Activated CD8-positive, alpha-beta T cell treated with anti-CD3 and anti-CD28 coated beads for 36 hours (primary cell): ENCODE data around the gene LAPTM5. TPM values are rescaled to one million over a fixed set of nuclear protein-coding genes. Genes with fewer than 3 reads are reported as not detected.

Experiments
- ATAC-seq: fragments of 200-7000 bp; cut with Tn5 transposase; one replicate; pipeline ENCODE4 v1.10.0; 2021; ENCODE audit warnings: mild to moderate bottlenecking, moderate library complexity
- CTCF ChIA-PET: fragments of 350-600 bp; sonication (Branson Sonifier 250); formaldehyde crosslinking; loops from one replicate; lab custom pipeline; 2021; ENCODE audit warnings: antibody characterized with exemption; lab: Charles Lee
- POLR2A ChIA-PET: fragments of 350-600 bp; sonication (Branson Sonifier 250); formaldehyde crosslinking; loops from one replicate; lab custom pipeline; 2021; ENCODE audit warnings: antibody characterized with exemption; lab: Charles Lee
- DNase-seq: peaks from one replicate; pipeline ENCODE4 v3.0.0-alpha.2; 2020
- H3K27ac Mint-ChIP-seq: one replicate; pipeline ENCODE4 v1.8.0; 2021; ENCODE audit warnings: mild to moderate bottlenecking, mixed read lengths
- H3K27me3 Mint-ChIP-seq: one replicate; pipeline ENCODE4 v1.8.0; 2021; ENCODE audit warnings: mixed read lengths
- H3K36me3 Mint-ChIP-seq: one replicate; pipeline ENCODE4 v1.8.0; 2021; ENCODE audit warnings: low read depth, mixed read lengths
- H3K4me1 Mint-ChIP-seq: one replicate; pipeline ENCODE4 v1.8.0; 2021; ENCODE audit warnings: low read depth, mixed read lengths
- H3K4me3 Mint-ChIP-seq: one replicate; pipeline ENCODE4 v1.8.0; 2021; ENCODE audit warnings: mild to moderate bottlenecking, moderate library complexity, mixed read lengths
- H3K9me3 Mint-ChIP-seq: one replicate; pipeline ENCODE4 v1.8.0; 2021; ENCODE audit warnings: mixed read lengths
- intact Hi-C: fragments of 100-400 bp; cut with micrococcal nuclease; formaldehyde crosslinking; loops from one replicate; pipeline ENCODE4 v1.10.0; 2022
- total RNA-seq, 2 experiments: library from RNA; stranded (reverse); gene quantifications; one replicate each; pipeline ENCODE4 v1.2.3, GENCODE V29; 2021
- TF ChIP-seq, protein P1 (sequence below): fragments of 200-600 bp; IDR thresholded peaks from one replicate; pipeline ENCODE4 v1.8.0; 2022; ENCODE audit warnings: antibody characterized with exemption, mild to moderate bottlenecking

The LAPTM5 gene
- total RNA-seq, 2 experiments from 2014 or later = 229 to 237 TPM

DNA sequence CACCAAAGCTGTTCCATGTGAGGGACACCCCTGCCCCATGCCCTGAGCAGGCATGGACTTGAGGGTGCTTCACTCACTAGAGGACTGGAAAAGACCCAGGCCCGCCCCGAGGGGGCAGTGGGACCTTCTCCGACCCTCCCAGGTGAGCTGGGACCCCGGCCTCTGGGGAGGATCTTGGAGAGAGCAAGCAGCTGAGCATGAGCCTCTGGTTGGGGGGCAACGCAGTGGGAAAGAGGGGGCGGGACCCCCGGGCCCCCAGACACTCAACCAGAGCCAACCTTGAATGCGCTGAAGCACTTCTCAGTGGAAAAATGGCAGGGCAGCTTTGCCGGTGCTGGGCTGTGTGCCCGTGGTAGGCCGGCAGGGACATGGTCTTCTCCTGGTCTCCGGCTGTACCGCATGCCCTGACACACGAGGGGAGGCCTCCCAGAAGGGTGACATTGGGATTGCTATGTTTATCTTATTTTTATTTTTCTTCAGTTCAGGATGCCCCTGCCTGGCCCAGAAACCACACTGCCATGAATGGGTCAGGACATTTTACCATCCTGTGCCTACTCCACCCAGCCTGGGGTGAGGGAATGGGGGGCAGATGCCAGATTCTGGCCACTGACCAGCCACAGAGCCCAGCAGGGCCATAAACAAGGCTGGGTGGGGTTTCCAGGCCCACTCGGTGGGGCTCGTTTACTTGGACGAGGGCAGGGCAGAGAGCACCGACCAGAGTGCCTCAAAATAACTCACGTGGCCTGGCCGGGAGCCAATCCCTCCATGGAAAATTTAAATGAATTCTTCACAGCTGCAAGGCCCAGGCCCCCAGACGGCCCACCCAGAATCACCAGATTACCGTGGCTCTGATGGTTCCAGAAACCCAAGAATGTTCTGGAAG is 17.2 kb upstream of the LAPTM5 start:
- POLR2A ChIA-PET = interaction anchor here (1.1 kb wide), 1 partner anchor 31 kb away, joined by 3 read pairs; no protein-coding TSS in a partner anchor
- H3K36me3 Mint-ChIP-seq = no peaks in the 10 kb centered on the region
- intact Hi-C loops = loop anchor here (5.0 kb wide), 1 partner anchor 32 kb away; no protein-coding TSS in a partner anchor
- ATAC-seq (no peak), DNase-seq (no peak)
- H3K4me3 Mint-ChIP-seq = no peak overlapping the region
- H3K27me3 Mint-ChIP-seq = no peaks in the 10 kb centered on the region
- peaks cover 14% of the 10 kb centered on the region for H3K4me1 Mint-ChIP-seq
- no peak overlapping the region for H3K27ac Mint-ChIP-seq
- TF ChIP-seq, protein P1, sequence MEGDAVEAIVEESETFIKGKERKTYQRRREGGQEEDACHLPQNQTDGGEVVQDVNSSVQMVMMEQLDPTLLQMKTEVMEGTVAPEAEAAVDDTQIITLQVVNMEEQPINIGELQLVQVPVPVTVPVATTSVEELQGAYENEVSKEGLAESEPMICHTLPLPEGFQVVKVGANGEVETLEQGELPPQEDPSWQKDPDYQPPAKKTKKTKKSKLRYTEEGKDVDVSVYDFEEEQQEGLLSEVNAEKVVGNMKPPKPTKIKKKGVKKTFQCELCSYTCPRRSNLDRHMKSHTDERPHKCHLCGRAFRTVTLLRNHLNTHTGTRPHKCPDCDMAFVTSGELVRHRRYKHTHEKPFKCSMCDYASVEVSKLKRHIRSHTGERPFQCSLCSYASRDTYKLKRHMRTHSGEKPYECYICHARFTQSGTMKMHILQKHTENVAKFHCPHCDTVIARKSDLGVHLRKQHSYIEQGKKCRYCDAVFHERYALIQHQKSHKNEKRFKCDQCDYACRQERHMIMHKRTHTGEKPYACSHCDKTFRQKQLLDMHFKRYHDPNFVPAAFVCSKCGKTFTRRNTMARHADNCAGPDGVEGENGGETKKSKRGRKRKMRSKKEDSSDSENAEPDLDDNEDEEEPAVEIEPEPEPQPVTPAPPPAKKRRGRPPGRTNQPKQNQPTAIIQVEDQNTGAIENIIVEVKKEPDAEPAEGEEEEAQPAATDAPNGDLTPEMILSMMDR = no peak
- CTCF ChIA-PET = interaction anchor here (0.6 to 10.3 kb wide), 3 partner anchors 8 to 54 kb away, joined by 3 to 132 read pairs (median 3); partner anchors contain the start of gene MATN1
- H3K9me3 Mint-ChIP-seq = no peaks in the 10 kb centered on the region

DNA sequence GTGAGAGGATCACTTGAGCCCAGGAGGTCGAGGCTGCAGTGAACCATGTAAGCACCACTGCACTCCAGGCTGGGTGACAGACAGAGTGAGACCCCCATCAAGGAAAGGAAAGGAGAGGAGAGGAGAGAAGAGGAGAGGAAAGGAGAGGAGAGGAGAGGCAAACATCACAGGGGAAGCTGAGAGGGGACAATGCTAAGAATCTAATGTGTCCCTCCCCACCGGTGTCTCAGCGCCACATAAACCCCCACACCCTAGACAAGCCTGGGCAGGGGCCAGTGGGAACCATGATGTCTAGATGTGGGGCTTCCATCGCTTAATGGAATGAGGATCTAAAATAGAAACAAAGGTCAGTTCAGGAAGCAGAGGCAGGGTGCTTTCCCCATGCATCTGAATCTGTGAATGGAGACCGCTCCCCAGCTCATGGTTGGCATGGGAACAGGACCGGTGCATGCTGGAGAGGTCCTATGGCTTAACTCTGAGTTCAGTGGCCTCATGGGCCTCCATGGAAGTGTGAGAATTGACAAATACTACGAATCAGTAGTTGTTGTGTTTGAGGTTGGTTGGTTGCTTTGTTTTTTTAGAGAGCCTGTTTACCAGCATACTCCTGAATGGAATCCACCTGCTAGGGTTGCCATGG is 16.3 kb upstream of the LAPTM5 start:
- no peaks in the 10 kb centered on the region for H3K36me3 Mint-ChIP-seq
- TF ChIP-seq, protein P1 = no peak
- intact Hi-C loops = no loop called here
- no peak overlapping the region for H3K4me3 Mint-ChIP-seq
- no peaks in the 10 kb centered on the region for H3K9me3 Mint-ChIP-seq
- H3K27ac Mint-ChIP-seq = no peak overlapping the region
- ChIA-PET POLR2A (no interaction called here), CTCF (interaction anchor here (1.1 to 10.3 kb wide), 4 partner anchors 8 to 55 kb away, joined by 3 to 132 read pairs (median 6); partner anchors contain the start of gene MATN1)
- H3K4me1 Mint-ChIP-seq = peaks cover 8% of the 10 kb centered on the region
- DNase-seq (no peak), ATAC-seq (no peak)
- H3K27me3 Mint-ChIP-seq = no peaks in the 10 kb centered on the region

DNA sequence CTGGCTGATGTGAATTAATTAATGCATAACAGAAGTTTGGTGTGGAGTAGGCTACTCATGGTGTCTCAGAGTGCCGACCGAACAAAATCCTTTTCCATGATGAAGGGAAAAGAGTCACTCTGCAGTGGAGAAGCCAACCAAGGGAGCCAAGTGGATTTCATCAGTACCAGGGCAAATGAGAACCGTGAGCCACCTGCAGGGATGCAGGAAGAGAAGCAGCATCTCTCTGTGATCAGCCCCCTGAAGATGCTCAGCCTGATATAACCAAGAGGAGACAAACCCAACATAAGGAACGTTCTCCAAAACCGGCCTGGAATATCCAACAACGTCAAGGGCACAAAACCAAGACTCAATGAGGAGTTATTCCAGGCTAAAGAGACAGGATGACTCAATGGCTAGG is 13.4 kb upstream of the LAPTM5 start:
- TF ChIP-seq, protein P1 = no peak
- no peak for ATAC-seq
- ChIA-PET CTCF (interaction anchor here (0.6 to 10.3 kb wide), 2 partner anchors 9 to 44 kb away, joined by 3 to 132 read pairs; partner anchors contain the start of gene MATN1), POLR2A (interaction anchor here (1.0 to 24.0 kb wide), 3 partner anchors 10 to 52 kb away, joined by 3 to 671 read pairs (median 6); partner anchors contain the start of genes LAPTM5 and MATN1)
- Mint-ChIP-seq H3K27me3 (no peaks in the 10 kb centered on the region), H3K4me1 (peaks cover 23% of the 10 kb centered on the region), H3K27ac (no peak overlapping the region), H3K9me3 (no peaks in the 10 kb centered on the region), H3K4me3 (no peak overlapping the region), H3K36me3 (no peaks in the 10 kb centered on the region)
- intact Hi-C loops = no loop called here
- no peak for DNase-seq

DNA sequence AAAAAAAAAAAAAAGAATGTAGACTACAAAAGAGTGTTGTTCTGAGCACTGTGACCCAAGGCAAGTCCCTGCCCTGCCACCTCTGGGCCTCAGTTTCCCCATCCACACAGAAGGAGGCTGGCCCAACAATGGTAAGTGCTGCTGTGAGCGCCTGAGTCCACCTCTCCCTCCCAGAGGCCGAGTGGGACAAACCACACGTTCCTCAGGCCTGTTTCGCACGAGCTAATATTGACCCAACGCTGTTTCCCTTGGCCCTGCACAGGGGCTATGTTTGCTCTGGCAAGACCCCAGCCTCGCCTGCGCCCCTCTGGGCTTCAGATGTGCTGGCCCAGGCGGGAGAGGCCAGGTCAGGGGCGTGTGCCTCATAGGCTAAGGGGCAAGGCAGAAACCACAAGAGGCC is 12.6 kb upstream of the LAPTM5 start:
- ATAC-seq (no peak), DNase-seq (no peak)
- Mint-ChIP-seq H3K36me3 (no peaks in the 10 kb centered on the region), H3K4me3 (no peak overlapping the region), H3K4me1 (peaks cover 31% of the 10 kb centered on the region), H3K27ac (no peak overlapping the region), H3K27me3 (no peaks in the 10 kb centered on the region), H3K9me3 (no peaks in the 10 kb centered on the region)
- TF ChIP-seq, protein P1 = no peak
- intact Hi-C loops = no loop called here
- ChIA-PET CTCF (interaction anchor here (1.0 to 6.2 kb wide), 2 partner anchors 9 to 52 kb away, joined by 3 to 44 read pairs; no protein-coding TSS in a partner anchor), POLR2A (interaction anchor here (24.0 kb wide), 1 partner anchor 29 kb away, joined by 671 read pairs; the partner anchor contains the start of genes LAPTM5 and MATN1)
